Small intestine (tissue), 7 donors: ENCODE measurements around the gene PIGZ. TPM values are rescaled to one million over a fixed set of nuclear protein-coding genes. Genes with fewer than 3 reads are reported as not detected.

Source experiments
- DNase-seq, 2 donors: peaks; one replicate each; pipeline versions ENCODE4 v3.0.0 to v3.0.0-alpha.2; 2013
- FAIRE-seq: peaks from 2 replicates; lab custom pipeline; 2012; peaks lifted over from hg19 to GRCh38; lab: Jason Lieb, UNC
- H3K27ac ChIP-seq, 3 donors: one replicate each; pipeline ENCODE4 v1.5.1; 2013; ENCODE audit warnings: low read length in 2 of 3, mild to moderate bottlenecking in 2 of 3, control low read depth in 1 of 3, inconsistent platforms in 1 of 3, low read depth in 1 of 3, moderate library complexity in 1 of 3
- H3K27me3 ChIP-seq, 3 donors: one replicate each; pipeline ENCODE4 v1.6.1; 2013; ENCODE audit warnings: low read length in 3 of 3, inconsistent platforms in 1 of 3; ENCODE audit not compliant: control insufficient read depth in 3 of 3, insufficient read depth in 3 of 3
- H3K36me3 ChIP-seq, 3 donors: one replicate each; pipeline ENCODE4 v1.6.1; 2013; ENCODE audit warnings: low read length in 3 of 3, inconsistent platforms in 1 of 3, low read depth in 1 of 3, mild to moderate bottlenecking in 1 of 3, moderate library complexity in 1 of 3; ENCODE audit not compliant: control insufficient read depth in 3 of 3, insufficient read depth in 2 of 3
- H3K4me1 ChIP-seq, 3 donors: one replicate each; pipeline ENCODE4 v1.6.1; 2013; ENCODE audit warnings: low read length in 2 of 3, inconsistent platforms in 1 of 3, low read depth in 1 of 3, mild to moderate bottlenecking in 1 of 3, moderate library complexity in 1 of 3; ENCODE audit not compliant: control insufficient read depth in 3 of 3, insufficient read depth in 2 of 3
- H3K4me3 ChIP-seq, 3 donors: one replicate each; pipeline ENCODE4 v1.5.1; 2013; ENCODE audit warnings: low read length in 3 of 3, control low read depth in 1 of 3, inconsistent platforms in 1 of 3, low read depth in 1 of 3, mild to moderate bottlenecking in 1 of 3, moderate library complexity in 1 of 3
- H3K9me3 ChIP-seq, 2 donors: one replicate each; pipeline ENCODE4 v1.6.1; 2013; ENCODE audit warnings: low read depth in 1 of 2, low read length in 1 of 2; ENCODE audit not compliant: control insufficient read depth in 2 of 2, insufficient read depth in 1 of 2
- WGBS, 3 donors: extraction: QIAGEN DNeasy Blood & Tissue Kit; methylation state at CpG; one replicate each; pipeline ENCODE4 v1.1.7; 2013; 5-methylcytosine and 5-hydroxymethylcytosine counted together
- polyA plus RNA-seq, 4 donors: library from polyadenylated mRNA; stranded (reverse) in 3 of 4; unstranded in 1 of 4; fragments of 200-250 nt in 3 of 4; fragments of 120-200 nt in 1 of 4; gene quantifications; one replicate each; pipeline versions ENCODE4 v1.2.1 to v1.2.3, GENCODE V29; 2013
- donor health status: healthy with polysubstance abuse.
- donor health status: control.
- donor health status: control.
- donor health status: Bipolar disorder and iron deficiency.
- donor health status: healthy.

PIGZ gene
- polyA plus RNA-seq, 4 donors = 1.1 to 78.4 (median 2.9) TPM

GRCh38 chr3:196991581-196992460 is 23.2 kb upstream of the PIGZ start:
- DNase-seq (no peak), FAIRE-seq (no peak)
- no peaks in the 10 kb centered on the region for H3K27me3 ChIP-seq
- H3K4me3 ChIP-seq = no peak overlapping the region
- WGBS, 3 donors = 88 to 92% (median 88%) methylated on average over 24 to 28 of the region's 28 CpGs
- peak overlapping the region in 1 of 3 donors; percentile 93 for H3K27ac ChIP-seq
- peaks cover 0 to 19% (median 0%) of the 10 kb centered on the region in 3 donors for H3K36me3 ChIP-seq
- no peaks in the 10 kb centered on the region for H3K9me3 ChIP-seq
- H3K4me1 ChIP-seq = peaks cover 0 to 50% (median 8%) of the 10 kb centered on the region in 3 donors

DNA sequence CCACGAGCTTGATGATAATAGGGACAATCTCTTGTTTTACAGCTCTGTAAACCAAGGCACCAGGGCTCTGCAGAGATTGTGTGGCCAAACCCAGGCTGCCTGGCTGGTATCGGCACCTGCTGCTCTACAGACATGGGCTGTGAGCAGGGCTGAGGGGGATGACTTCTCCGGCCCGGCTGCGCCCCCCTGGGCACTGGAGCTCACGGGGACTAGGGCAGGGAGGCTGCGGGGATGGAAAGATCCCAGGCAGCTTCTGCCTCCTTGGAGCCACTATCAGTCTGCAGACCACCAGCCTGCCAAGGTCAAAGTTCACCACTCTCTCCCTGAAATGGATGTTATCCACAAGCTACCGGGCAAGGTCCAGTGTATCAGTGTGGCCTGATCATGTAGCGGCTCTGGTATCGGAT is 22.0 kb upstream of the PIGZ start:
- Histone ChIP-seq H3K4me1 (peaks cover 0 to 56% (median 8%) of the 10 kb centered on the region in 3 donors), H3K27ac (peak overlapping the region in 1 of 3 donors; percentile 93), H3K36me3 (peaks cover 0 to 14% (median 0%) of the 10 kb centered on the region in 3 donors), H3K4me3 (no peak overlapping the region), H3K27me3 (no peaks in the 10 kb centered on the region), H3K9me3 (no peaks in the 10 kb centered on the region)
- 79 to 85% (median 81%) methylated on average over 10 of the region's 10 CpGs for WGBS, 3 donors
- no peak for DNase-seq
- no peak for FAIRE-seq

DNA sequence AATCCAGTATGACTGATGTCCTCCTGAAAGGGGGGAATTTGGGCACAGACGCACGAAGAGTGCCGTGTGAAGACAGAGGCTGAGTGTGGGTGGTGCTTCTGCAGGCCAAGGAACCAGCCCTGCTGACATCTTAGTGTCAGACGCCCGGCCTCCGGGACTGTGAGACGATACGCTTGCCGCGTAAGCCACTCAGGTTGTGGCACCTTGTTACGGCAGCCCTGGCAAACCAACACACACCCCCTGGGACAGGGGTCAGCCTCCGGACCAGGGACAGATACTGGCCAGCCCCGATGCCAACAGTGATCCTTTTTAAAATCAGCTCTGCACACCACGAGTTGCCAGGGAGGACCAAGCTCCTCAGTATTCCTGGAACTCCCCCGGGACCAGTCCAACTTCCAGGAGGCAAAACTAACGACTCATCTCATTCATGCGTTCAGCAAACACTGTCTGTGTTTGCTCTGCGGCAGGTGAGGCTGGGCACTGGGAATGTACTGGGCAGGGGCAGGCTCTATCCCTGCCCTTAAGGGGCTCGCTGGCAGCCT is 21.2 kb upstream of the PIGZ start:
- H3K36me3 ChIP-seq = peaks cover 0 to 10% (median 0%) of the 10 kb centered on the region in 3 donors
- 80 to 87% (median 82%) methylated on average over 19 of the region's 19 CpGs for WGBS, 3 donors
- no peak overlapping the region for H3K4me3 ChIP-seq
- H3K9me3 ChIP-seq = no peaks in the 10 kb centered on the region
- FAIRE-seq (no peak), DNase-seq (no peak)
- H3K27me3 ChIP-seq = no peaks in the 10 kb centered on the region
- H3K4me1 ChIP-seq = peaks cover 0 to 65% (median 8%) of the 10 kb centered on the region in 3 donors
- peak overlapping the region in 1 of 3 donors; percentile 93 for H3K27ac ChIP-seq

DNA sequence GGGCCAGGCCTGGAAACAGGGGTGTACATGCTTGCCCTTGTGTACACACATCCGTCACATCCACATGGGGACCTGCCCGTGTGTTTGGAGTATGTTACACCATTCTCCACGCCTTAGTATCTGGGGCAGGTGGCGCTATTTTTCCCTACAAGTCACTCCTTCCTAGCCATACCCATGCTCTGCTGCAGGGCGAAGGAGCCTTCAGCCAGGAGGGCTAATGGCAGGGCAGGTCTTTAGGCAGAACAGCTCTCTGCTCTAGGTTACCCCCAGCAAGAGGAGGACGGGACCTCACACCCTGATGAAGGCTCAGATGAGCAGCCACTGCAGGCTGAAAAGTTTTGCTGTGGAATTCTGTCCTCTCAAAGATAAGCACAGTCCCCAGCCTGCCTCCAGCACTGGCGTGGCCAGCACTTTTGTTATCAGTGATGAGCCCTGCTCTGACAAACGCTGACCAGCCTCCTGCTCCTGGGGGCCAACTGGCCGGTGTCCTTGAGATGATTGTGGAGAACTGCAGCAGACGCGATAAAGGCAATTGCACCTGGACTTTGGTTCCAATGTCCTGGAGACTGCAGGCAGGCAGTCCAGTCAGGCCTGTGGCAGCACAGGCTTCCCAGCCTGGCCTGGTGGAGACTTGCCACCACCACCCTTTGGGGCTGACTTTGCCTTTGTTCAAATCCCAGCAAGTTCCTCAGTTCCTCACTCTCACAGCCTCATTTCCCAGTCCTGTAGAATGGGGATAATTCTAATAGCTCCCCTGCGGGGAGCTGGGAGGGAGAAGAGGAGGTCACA is 19.8 kb upstream of the PIGZ start:
- Histone ChIP-seq H3K36me3 (peaks cover 0 to 7% (median 0%) of the 10 kb centered on the region in 3 donors), H3K4me1 (peaks cover 0 to 70% (median 8%) of the 10 kb centered on the region in 3 donors), H3K27me3 (no peaks in the 10 kb centered on the region), H3K4me3 (no peak overlapping the region), H3K9me3 (peaks cover 0 to under 1% of the 10 kb centered on the region in 2 donors), H3K27ac (peak overlapping the region in 2 of 3 donors; percentile 42 to 93)
- FAIRE-seq = no peak
- WGBS, 3 donors = 18 to 51% (median 37%) methylated on average over 12 of the region's 12 CpGs
- peak; percentile 90 to 91 for DNase-seq

DNA sequence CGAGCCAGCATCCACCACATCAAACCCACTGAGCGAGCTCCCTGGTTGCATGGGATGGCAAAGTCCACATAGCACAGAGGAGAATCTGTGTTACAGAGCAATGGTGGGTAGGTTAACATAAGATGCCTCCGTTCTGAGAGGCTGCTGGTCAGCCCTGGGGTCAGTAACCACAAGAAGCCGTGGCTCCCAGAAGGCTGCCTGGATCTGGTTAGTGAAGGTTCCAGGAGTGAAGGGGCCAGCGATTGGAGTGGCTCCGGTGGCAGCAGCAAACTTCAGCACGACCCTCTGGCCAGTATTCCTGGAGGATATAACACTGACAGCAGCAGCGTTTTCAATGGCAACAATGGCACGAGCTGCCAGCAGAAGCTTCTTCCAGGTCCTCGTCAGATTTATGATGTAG is 18.4 kb upstream of the PIGZ start:
- peaks cover 0 to 7% (median 0%) of the 10 kb centered on the region in 3 donors for H3K36me3 ChIP-seq
- H3K27ac ChIP-seq = peak overlapping the region in 1 of 3 donors; percentile 93
- 86 to 96% (median 86%) methylated on average over 10 of the region's 10 CpGs for WGBS, 3 donors
- H3K9me3 ChIP-seq = peaks cover 0 to 10% of the 10 kb centered on the region in 2 donors
- H3K27me3 ChIP-seq = no peaks in the 10 kb centered on the region
- DNase-seq (no peak), FAIRE-seq (no peak)
- H3K4me3 ChIP-seq = no peak overlapping the region
- H3K4me1 ChIP-seq = peaks cover 0 to 70% (median 8%) of the 10 kb centered on the region in 3 donors

DNA sequence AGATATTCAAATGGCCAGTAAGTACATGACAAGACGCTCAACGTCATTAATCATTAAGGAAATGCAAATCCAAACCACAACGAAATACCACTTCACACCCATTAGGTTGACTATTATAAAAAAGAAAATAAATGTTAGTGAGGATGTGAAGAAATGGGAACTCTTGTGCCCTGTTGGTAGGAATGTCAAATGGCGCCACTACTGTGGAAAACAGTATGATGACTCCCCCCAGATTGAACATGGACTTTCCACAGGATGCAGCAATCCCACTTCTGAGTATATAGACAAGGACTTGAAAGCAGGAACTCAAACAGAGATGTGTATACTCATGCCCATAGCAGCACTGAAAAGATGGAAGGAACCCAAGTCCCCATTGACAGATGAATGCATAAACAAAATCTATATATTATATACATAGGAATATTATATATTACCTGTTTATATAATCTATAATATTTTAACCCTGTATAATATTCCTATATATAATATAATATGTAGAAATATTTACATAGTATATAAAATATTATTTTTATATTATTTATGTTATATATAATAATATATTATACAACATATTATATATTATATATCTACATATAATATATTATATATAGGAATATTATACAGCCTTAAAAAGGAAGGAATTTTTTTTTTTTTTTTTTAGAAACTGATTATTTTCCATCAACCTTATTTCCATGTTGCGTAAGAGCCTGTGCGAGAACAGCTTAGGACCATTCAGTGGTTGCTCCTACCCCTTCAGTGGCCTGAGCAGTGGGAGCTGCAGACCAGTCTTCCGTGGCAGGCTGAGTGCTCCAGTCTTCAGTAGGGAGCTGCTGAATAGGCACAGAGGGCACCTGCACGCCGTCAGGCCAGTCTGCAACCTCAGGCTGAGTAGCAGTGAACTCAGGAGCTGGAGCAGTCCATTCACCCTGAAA is 17.6 kb upstream of the PIGZ start:
- Histone ChIP-seq H3K4me3 (no peak overlapping the region), H3K36me3 (peaks cover 0 to 4% (median 0%) of the 10 kb centered on the region in 3 donors), H3K4me1 (peaks cover 0 to 62% (median 8%) of the 10 kb centered on the region in 3 donors), H3K27ac (peak overlapping the region in 1 of 3 donors; percentile 93), H3K27me3 (no peaks in the 10 kb centered on the region), H3K9me3 (peaks cover 0 to 15% of the 10 kb centered on the region in 2 donors)
- peak; percentile 33 for FAIRE-seq
- DNase-seq = no peak
- WGBS, 3 donors = 89 to 92% (median 91%) methylated on average over 9 of the region's 9 CpGs

GRCh38 chr3:196985298-196985697 is 16.7 kb upstream of the PIGZ start:
- DNase-seq (peak in 1 of 2 donors; percentile 81), FAIRE-seq (no peak)
- Histone ChIP-seq H3K27ac (peak overlapping the region in 1 of 3 donors; percentile 81), H3K27me3 (no peaks in the 10 kb centered on the region), H3K36me3 (peaks cover 0 to 4% (median 0%) of the 10 kb centered on the region in 3 donors), H3K4me1 (peaks cover 0 to 53% (median 8%) of the 10 kb centered on the region in 3 donors), H3K4me3 (no peak overlapping the region), H3K9me3 (peaks cover 0 to 15% of the 10 kb centered on the region in 2 donors)
- WGBS, 3 donors = 70 to 77% (median 75%) methylated on average over 6 of the region's 6 CpGs
